NB4 (cell line): ENCODE results near the gene ZNF496.

Source experiments
- DNase-seq: peaks from one replicate; pipeline ENCODE4 v3.0.0; 2010; ENCODE audit warnings: low read depth
- H3K4me3 ChIP-seq: one replicate; pipeline ENCODE4 v1.5.1; 2011; ENCODE audit warnings: mild to moderate bottlenecking, low read depth, low read length, moderate library complexity
- MYC ChIP-seq: IDR thresholded peaks from 2 replicates; pipeline ENCODE4 v1.6.1; 2011; ENCODE audit warnings: low read depth, low read length
- POLR2A ChIP-seq: IDR thresholded peaks from 2 replicates; pipeline ENCODE4 v1.6.1; 2011; ENCODE audit warnings: mild to moderate bottlenecking; ENCODE audit not compliant: insufficient read length; ENCODE audit errors: extremely low read depth
- TF ChIP-seq, protein P1 (sequence below): IDR thresholded peaks from 2 replicates; pipeline ENCODE4 v1.6.1; 2011; ENCODE audit warnings: low read depth, low read length
- TF ChIP-seq, protein P2 (sequence below): IDR thresholded peaks from one replicate; pipeline ENCODE4 v1.5.1; 2012; ENCODE audit warnings: low read depth, low read length

Gene ZNF496

DNA sequence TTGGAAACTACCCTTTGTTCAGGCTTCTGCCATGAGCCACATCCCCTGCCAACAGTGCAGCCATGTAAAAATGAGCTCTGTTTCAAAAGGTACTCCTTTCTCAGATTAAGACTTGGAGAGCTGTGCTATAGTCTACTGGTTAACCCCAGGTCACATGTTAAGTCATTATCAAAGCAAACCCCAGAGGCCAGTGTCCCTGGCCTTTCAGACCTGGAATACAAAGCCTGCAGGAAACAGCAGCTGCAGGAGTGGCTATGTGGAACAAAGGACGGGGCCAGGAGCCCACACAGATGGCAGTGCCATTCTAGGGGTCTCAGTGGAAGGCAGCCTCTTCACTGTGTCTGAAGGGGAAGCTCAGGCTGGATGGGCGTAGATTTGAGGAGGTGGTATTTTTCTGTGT is 6.7 kb downstream of the ZNF496 start:
- TF ChIP-seq, protein P1, sequence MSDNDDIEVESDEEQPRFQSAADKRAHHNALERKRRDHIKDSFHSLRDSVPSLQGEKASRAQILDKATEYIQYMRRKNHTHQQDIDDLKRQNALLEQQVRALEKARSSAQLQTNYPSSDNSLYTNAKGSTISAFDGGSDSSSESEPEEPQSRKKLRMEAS = no peak
- TF ChIP-seq, protein P2, sequence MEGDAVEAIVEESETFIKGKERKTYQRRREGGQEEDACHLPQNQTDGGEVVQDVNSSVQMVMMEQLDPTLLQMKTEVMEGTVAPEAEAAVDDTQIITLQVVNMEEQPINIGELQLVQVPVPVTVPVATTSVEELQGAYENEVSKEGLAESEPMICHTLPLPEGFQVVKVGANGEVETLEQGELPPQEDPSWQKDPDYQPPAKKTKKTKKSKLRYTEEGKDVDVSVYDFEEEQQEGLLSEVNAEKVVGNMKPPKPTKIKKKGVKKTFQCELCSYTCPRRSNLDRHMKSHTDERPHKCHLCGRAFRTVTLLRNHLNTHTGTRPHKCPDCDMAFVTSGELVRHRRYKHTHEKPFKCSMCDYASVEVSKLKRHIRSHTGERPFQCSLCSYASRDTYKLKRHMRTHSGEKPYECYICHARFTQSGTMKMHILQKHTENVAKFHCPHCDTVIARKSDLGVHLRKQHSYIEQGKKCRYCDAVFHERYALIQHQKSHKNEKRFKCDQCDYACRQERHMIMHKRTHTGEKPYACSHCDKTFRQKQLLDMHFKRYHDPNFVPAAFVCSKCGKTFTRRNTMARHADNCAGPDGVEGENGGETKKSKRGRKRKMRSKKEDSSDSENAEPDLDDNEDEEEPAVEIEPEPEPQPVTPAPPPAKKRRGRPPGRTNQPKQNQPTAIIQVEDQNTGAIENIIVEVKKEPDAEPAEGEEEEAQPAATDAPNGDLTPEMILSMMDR = no peak
- TF ChIP-seq POLR2A (no peak), MYC (no peak)
- no peak overlapping the region for H3K4me3 ChIP-seq
- DNase-seq = no peak

DNA sequence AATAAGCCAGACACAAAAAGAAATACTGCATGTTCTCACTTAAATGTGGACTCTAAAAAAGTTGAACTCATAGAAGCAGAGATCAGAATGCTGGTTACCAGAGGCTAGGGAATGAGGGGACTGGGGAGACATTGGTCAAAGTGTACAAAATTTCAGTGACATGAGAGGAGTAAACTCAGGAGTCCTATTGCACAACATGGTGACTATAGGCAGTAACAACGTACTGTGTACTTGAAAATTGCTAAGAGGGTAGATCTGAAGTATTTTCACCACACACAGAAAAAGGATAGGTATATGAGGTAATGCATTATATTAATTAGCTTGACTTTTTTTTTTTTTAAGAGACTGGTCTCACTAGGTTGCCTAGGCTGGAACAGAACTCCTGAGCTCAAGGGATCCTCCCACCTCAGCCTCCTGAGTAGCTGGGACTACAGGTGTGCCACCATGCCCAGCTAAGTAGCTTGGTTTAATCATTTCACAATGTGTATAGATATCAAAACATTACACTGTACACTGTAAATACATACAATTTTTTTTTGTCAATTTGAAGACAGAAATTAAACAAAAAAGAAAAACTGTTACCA is 7.4 kb downstream of the ZNF496 start:
- no peak for TF ChIP-seq POLR2A
- TF ChIP-seq, protein P1 = no peak
- TF ChIP-seq, protein P2 = no peak
- no peak for TF ChIP-seq MYC
- H3K4me3 ChIP-seq = no peak overlapping the region
- DNase-seq = no peak

DNA sequence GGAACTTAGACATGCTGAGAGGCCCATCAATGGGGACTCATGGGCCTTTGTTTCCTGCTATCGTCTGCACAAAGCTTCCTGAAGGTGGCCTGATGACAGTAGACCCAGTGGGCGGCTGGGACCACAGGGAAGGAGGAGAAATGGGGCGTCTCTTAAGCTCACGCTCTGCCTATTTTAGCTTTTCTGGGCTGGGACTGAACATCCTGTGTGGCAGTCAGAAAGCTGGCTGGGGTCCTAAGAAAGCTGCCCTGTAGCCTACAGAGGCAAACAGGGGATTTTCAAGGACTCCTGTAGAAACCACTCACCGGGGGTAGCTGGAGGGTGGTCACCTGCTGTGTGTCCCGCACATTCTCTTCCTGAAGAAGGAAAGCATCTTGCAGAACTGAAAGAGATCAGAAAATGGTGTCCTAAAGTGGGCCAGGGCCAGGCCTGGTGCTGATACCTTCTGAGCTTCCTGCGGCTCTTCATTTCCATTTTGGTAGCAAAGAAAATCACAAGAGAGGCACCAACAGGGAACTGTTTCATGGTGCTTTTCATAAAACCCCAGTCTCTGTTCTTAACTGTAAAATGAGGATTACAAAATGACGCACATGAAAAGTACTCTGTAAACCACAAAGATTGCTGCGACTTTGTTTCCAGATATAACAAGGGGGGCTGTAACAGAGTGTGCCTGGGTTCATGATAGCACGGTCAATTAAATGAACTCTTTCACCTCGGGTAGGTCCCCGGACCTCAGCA is 8.6 kb downstream of the ZNF496 start:
- DNase-seq = no peak
- H3K4me3 ChIP-seq = no peak overlapping the region
- TF ChIP-seq POLR2A = no peak
- TF ChIP-seq MYC = no peak
- TF ChIP-seq, protein P2 = no peak
- TF ChIP-seq, protein P1 = no peak

DNA sequence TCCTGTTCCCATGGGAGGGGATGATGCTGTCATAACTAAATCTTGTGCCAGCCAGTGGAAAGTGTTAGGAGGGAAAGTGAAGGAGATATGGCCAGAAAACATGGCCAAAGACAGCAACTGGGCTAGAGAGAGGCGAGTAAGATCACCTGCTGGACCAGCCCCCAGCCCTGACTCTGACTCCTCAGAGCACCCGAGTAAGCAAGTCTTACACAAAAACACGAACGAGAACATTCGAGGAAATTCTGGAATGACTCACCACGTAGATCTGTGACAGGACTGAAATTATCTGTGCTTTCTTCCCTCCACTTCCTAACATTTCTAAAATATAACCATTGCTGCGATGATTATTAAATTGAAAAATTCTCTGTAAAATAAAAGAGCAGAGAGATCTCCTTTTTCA is 9.2 kb downstream of the ZNF496 start:
- no peak overlapping the region for H3K4me3 ChIP-seq
- TF ChIP-seq, protein P2 = no peak
- TF ChIP-seq, protein P1 = no peak
- no peak for TF ChIP-seq MYC
- TF ChIP-seq POLR2A = no peak
- DNase-seq = no peak

DNA sequence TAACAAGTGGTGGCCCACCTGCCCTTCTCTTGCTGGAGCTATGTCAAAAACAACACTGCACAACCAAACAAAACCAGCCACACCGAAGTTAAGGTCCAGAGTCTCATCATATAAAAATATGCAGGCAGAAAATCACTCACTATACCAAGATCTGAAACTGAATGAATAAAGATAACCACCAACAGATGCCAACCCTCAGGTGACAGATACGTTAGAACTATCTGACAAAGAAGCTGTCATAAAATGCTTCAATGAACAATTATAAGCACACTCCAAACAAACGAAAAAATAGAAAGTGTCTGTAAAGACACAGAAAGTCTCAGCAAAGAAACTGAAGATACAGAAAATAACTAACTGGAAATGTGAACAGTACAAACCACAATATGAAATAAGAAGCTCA is 14.0 kb downstream of the ZNF496 start:
- DNase-seq = no peak
- no peak overlapping the region for H3K4me3 ChIP-seq
- no peak for TF ChIP-seq MYC
- TF ChIP-seq, protein P1 = no peak
- TF ChIP-seq, protein P2 = no peak
- TF ChIP-seq POLR2A = no peak
